ENCODE results near the gene SPRN.
A peak's percentile ranks its signal among the peaks of the same experiment; 100 is the strongest.
"Not testable (repeated sequence)": the region's sequence is repeated elsewhere in the genome, so short reads cannot be mapped to it uniquely, and the experiment has no call there.

SPRN gene

DNA sequence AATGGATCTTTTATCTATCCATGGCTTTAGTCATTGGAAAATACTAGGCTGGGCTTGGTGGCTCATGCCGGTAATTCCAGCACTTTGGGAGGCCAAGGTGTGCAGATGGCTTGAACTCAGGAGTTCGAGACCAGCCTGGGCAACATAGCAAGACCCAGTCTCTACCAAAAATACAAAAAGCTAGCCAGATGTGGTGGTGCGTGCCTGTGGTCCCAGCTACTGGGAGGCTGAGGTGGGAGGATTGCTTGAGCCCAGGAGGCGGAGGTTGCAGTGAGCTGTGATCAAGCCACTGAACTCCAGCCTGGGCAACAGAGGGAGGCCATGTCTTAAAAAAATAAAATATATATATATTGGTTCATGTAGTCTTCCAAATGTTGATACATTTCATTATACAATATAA lies 37.5 kb downstream of the SPRN start:
- not testable (repeated sequence) for DNase-seq (ENCODE audit: low read depth, low spot score)

DNA sequence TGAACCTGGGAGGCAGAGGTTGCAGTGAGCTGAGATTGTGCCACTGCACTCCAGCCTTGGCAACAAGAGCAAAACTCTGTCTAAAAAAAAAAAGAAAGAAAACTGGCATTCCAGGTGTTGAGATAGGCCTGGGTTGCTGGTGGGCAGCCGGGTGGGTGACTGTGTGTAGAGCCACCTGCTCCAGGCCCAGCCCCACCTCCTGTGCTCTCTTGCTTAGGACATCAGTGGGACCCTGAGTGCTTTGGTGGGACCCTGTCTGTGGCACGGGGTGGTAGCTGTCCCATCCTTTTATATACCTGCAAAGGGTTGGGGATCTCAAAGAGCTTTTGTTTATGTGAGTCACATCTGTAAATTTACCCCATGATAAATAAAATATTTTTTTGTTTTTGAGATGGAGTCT lies 39.2 kb downstream of the SPRN start:
- DNase-seq (ENCODE audit: low read depth, low spot score) = no peak

DNA sequence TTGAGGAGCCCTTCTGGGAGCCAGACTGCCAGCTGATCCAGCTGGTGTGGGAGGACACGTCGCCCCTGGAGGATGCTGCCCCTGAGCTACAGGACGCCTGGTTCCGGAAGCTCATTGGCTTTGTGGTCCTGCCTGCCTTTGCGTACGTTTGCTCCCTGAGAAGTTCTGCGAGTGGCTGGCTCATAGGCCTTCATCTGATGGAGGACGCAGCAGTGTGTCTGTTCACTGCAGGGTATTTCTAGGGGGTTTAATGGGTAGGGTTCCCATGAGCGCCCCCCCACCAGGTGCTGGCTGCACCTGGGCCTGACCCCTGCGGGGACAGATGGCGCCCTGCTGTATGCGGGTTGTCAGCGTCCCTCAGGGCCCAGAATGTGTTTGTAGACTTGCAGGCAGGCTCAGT lies 40.4 kb downstream of the SPRN start:
- DNase-seq (ENCODE audit: low read depth, low spot score) = no peak

DNA sequence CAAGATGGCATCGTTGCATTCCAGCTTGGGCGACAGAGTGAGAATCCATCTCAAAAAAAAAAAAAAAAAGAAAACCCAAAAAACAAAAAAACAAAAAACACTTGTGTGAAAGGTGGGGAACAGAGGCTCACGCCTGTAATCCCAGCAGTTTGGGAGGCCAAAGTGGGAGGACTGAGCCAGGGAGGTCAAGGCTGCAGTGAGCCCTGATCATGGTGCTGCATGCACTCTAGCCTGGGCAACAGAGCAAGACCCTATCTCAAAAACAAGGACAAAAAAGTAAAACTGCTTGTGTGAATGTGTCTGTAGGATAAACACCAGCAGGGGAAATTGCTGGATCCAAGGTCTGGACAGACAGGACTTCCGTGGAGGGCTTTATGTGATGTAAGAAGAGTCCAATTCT lies 40.9 kb downstream of the SPRN start:
- no peak for DNase-seq (ENCODE audit: low read depth, low spot score)

DNA sequence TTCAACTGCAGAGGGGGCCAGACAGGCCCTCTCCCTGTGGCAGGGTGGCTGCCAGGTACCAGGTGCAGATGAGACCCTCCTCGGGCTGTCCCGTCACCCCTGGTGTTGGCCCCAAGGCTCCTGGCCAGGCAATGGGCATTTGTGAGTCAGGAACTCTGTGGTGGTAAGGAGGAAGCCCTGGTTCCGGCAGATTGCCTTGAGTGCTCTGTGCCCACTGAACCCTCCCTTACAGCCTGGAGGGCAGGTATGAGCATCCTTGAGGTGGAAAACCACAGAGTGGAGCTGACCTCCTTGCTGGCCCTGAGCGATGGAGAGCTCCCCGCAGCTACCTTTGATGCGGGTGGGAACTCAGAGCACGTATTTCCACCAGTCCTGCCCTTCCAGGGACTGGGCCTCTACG lies 43.4 kb downstream of the SPRN start:
- DNase-seq (ENCODE audit: low read depth, low spot score) = no peak

DNA sequence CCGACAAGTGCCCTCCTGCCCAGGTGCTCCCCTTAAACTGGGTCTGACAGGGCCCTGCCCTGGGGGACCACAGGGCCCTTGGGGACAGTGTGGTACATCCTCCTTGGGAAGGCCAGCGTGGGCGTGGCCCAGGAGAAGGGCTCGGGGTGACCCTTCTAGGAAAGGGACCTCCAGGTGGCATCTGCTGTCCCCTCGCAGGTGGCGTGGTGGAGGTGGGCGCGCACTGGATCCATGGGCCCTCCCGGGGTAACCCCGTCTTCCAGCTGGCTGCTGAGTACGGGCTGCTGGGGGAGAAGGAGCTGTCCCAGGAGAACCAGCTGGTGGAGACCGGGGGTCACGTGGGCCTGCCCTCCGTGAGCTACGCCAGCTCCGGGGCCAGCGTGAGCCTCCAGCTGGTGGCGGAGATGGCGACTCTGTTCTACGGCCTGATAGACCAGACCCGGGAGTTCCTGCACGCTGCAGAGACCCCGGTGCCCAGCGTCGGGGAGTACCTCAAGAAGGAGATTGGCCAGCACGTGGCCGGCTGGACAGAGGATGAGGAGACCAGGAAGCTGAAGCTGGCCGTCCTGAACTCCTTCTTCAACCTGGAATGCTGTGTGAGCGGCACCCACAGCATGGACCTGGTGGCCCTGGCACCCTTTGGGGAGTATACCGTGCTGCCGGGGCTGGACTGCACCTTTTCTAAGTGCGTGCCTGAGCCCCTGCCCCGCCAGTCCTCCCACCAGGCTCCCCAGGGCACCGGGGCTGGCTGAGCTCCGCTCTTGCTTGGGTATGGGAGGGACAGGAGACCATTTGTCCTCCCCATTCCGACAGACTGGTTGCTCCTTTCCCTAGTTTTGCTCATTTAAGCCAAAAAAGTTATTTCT lies 44.4 kb downstream of the SPRN start:
- DNase-seq (ENCODE audit: low read depth, low spot score) = no peak

DNA sequence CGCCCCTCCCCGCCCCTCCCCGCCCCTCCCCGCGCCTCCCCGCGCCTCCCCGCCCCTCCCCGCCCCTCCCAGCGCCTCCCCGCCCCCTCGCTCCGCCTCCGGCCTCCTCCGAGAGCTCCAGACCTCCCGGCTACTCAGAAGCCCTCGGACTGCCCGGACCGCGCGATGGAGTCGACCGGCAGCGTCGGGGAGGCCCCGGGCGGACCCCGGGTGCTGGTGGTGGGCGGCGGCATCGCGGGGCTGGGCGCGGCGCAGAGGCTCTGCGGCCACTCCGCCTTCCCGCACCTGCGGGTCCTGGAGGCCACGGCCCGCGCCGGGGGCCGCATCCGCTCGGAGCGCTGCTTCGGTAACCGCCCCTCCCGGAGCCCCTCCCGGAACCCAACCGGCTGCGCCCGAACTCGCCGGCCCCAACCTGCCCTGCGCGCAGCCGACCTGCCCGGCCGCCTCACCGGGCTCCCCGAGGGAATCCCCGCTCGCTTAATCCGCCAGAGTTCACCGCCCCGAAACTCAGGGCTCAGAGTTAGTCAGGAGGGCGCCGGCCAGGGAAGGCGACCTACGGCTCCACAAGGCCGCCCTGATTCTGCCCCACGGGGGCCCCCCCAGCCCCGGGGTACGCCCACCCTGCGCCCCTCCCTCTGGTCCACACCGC lies 45.1 kb downstream of the SPRN start, which contains the start of gene PAOX:
PAOX (plus strand) TSS at position 111 of the 649 bp plus-strand sequence; CDS start at position 166, 55 bp downstream.
- peak; percentile 83 for DNase-seq (ENCODE audit: low read depth, low spot score)

DNA sequence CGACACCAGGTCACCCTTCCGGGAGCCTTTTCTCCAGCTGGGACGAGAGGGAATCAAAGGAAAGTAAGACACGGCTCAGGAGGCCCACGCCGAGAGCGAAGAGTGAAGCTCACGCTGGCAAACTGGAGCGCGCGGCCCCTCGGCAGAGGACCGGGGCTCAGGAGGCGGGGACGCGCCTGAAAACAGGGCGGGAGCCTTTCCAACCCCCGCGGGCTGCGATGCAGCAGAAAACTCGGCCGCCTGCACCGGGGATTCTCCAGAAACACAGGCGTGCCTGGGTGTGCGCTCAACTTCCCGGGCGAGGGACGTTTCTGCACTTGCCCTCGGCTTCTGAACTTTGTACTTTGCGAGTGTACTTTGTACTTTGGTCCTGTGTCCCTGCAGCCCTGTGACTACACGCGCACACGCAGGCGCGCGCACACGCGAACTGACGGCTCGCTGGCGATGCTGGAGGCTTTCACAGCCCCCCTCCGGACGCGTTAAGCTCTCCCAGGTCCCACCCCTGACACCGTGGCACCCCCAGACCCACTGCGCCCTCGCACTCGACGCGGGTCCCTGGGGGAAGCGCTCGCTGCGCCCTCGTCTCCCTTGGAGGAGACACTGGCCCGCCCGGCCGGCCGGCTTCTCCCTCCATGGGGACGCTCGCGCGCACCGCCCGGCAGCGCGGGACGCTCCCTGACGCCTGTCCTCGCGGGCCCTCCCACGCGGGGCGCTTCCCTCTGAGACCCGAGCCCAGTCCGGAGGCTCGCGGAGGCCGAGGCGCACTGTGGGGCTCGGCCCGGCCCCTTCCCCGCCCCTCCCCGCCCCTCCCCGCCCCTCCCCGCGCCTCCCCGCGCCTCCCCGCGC lies 46.0 kb downstream of the SPRN start:
- DNase-seq (ENCODE audit: low read depth, low spot score) = peak; percentile 73

DNA sequence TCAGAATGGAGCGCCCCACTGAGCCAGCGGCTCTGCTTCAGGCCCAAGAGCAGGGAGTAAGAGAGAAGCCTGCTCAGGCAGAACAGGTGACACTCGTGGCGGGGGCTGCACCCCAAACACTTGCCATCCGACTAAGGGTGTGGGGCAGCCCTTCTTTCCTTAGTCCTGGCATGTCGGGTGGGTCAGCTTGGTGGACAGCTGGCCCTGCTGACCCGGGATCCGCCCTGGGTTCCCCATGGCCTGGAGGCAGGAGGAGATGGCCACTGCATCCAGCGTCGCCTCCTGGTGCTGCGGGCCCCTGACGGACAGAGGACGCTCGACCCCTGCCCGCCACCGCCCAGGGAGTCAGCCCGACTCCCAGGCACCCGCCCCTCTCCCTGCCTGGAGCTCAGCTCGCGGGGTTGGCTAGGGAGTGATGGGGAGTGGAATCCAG lies 46.6 kb downstream of the SPRN start:
- no peak for DNase-seq (ENCODE audit: low read depth, low spot score)

DNA sequence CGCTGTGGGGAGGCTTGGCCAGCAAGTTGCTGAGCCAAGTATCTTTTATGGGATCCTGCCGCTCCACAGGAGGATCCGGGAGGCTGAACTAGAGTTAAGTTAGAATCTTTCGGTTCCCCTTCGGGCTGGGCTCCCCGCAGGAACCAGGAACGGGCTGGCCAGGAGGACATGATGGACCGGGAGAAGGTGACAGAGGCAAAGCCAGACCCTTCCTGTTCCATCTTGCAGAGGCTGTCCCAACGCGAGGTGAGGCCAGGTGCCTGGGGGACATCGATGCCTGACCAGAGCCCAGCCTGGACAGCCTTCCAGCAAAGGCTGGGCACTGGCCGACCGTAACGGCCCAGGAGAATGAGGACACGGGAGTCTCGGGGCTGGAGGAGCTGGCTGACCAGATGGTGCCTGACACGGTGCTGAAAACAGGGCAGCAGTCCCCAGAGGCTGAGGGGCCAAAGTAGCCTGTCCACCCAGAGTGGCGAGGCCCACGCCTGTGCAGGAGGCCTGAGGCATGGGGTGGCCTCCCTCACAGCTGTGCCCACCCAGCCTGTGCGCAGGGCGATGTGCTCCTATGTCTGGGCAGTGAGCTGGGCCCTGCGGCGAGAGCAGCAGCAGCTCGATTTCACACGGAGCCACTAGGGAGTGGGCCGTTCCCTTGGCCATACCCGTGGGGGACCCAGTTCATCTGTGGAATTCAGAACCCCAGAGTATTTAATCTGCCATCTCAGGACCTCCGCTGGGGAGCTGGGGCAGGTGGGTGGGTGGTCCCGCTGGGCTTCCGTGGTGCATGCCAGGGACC lies 47.2 kb downstream of the SPRN start:
- no peak for DNase-seq (ENCODE audit: low read depth, low spot score)

DNA sequence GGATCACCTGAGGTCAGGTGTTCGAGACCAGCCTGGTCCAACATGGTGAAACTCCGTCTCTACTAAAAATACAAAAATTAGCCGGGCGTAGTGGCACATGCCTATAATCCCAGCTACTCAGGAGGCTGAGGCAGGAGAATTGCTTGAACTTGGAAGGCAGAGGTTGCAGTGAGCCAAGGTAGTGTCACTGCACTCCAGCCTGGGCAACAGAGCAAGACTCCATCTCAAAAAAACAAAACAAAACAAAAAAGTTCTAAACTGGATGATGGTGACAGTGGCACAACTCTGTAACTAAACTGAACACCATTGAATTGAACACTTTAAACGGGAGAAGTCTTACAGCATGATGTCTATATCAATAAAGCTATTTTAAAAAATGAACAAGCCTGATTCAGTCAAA lies 48.2 kb downstream of the SPRN start:
- DNase-seq (ENCODE audit: low read depth, low spot score) = not testable (repeated sequence)

DNA sequence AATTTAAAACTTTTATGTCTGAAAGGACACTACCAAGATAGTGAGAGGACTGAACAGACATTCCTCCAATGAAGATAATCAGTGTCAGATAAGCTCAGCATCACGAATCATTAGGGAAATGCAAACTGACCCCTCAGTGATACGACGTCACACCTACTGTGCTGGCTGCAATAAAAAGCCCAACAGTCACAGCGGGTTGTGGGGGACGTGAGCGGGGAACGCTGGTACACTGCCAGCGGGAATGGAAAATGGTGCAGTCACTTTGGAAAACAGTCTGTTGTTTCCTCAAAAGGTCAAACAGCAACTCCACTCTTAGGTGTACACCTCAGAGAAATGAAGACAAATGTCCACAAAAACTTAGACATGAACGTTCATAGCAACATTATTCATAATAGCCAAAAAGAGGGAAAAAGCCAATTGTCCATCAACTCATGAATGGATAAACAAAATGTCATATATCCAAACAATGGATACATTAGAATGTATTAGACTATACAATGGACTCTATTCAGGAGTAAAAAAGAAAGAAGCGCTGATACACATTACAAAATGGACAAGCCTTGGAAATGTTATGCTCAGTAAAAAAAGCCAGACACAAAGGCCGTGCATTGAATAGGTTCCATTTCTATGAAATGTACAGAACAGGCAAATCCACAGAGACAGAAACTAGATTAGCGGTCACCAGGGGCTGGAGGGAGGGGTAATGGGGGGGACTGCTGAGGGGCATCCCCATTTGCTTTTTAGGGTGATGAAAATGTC lies 48.9 kb downstream of the SPRN start:
- DNase-seq (ENCODE audit: low read depth, low spot score) = no peak

DNA sequence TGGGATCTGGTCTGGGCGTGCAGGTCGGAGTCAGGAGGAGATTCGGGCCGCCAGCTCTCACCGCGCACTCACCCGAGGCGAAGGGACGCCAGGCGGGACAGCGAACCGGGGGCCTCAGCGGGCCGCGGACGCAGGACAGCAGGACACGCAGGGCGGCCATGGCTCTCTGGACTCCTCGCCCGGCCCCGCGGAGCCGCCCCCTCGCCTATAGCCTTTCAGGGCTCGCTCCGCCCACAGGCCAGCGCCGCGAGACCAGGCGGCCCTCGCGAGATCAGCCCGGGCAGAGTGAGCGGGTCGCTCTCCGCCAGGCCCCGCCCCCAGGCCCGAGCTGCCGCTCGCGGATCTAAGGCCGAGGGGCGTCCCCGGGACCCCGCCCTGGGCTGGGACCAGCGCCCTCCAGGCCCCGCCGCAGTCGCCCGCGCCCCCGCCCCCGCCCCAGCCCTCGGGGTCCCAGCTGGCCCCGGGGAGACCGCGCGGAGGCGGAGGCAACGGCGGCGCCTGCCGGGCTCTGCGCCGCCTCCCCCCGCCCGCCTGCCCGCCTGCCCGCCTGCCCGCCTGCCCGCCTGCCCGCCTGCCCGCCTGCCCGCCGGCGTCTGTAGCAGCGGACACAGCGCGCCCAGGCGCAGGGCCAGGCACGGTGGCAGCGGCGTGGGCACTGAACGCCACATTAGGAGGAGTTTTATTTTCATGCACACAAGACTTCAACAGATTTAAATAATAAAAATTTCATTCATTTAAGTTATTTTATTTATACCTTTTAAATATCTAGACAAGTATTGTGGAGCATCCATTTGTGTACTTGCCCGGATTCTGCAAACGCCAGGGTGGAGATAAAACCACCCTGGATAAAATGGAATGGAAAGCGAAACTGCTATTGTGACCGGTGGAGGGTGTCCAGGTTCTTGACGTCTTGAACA lies 51.0 kb downstream of the SPRN start, which contains the start of gene ECHS1:
ECHS1 (minus strand) TSS at position 181 of the 917 bp plus-strand sequence; CDS start at position 160, 21 bp downstream.
- peak; percentile 98 for DNase-seq (ENCODE audit: low read depth, low spot score)

DNA sequence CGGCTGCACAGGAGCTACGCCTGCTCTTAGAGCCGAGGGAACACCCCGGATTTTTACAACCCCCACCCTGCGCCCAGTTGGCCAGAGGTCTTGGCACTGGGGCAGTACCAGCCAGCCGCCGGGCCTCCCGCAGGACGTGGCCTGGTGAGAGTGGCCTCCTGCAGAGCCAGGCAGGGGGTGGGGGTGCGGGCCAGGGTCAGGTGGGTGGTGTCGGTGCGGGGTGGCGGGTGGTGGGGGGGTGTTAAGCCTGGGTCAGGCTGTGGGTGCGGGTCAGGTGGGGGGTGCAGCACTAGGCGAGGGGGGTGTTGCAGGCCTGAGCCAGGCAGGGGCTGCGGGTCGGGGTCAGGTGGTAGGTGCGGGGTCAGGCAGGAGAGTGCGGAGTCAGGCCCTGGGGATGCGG lies 51.9 kb downstream of the SPRN start:
- DNase-seq (ENCODE audit: low read depth, low spot score) = no peak

Measured in astrocyte of the hippocampus (primary cell).